ENCODE data around the gene RASA4.
A peak's percentile ranks its signal among the peaks of the same experiment; 100 is the strongest.
"Not testable (repeated sequence)": the region's sequence is repeated elsewhere in the genome, so short reads cannot be mapped to it uniquely, and the experiment has no call there.

RASA4 gene

DNA sequence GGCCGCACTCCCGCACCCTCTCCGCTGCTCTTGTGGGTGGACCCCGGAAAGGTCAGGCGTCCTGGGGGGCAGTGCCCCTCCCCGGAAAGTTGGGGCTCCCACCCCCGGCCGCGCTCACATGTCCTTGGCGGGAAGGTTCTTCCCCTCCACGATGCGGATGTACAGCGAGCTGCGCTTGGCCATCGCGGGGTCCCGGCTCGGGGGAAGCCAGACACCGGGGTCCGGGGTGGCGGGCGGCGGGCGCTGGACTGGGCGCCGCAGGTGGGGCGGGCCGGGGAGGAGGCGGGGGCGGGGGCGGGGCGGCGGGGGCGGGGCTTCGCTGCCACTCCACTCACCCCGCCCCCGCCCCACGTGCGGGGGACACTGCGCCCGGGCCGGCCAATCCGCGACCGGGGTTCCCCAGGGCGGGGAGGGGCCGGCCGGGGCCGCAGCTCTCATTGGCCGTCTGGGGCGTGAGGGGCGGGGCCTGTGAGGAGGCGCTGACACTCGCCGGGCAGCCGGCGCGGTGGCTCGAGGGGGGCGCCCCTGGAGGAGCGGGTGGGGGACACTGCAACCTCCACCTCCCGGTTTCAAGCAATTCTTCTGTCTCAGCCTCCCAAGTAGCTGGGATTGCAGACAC, at the start of gene RASA4:
RASA4 (minus strand) TSS at position 250 of the 619 bp plus-strand sequence; CDS start at position 183, 67 bp downstream.
- DNase-seq, result peak; percentile 72

DNA sequence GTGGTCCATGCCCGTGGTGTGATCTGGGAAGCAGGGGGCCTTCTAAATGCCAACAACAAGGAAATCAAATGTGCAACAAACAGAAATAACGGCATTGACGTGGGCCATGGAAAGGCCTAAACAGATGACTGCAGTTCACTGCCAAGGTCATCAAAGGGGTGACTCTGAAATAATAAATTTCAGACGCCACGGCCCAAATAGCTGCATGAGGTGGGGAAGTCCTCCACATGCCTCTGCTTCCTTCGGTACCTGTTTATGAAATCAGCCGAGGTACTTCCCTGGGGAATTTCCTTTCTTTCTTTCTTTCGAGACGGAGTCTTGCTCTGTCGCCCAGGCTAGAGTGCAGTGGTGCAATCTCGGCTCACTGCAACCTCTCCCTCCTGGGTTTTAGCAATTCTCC, 48.2 kb upstream of the RASA4 start:
- DNase-seq, result not testable (repeated sequence)

DNA sequence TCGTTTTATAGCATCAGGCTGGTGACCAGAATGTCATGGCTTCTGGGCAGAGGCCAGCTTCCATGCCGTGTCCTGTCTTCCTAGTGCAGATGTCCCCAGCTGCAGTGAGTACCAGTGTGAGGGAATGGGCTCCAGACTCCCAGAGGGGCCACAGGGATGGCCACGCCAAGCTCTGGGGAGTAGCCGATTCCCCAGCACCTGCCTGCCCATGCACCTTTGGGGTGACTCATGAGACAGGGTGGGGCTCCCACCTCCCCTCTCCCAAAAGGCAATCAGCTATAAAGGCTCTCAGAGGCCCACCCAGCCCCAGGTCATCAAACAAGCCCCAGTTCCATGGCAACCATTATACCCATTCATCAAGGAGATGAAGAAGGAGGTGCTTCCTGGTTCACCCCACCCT, 33.4 kb upstream of the RASA4 start, which contains the start of gene SPDYE2B:
SPDYE2B (plus strand) TSS at position 396 of the 400 bp plus-strand sequence. CDS start 2,030 bp downstream, outside the sequence.
- DNase-seq, result not testable (repeated sequence)

GRCh38 chr7:102647813-102648212, 31.3 kb upstream of the RASA4 start:
- not testable (repeated sequence) for DNase-seq

GRCh38 chr7:102643404-102643803, 26.8 kb upstream of the RASA4 start:
- not testable (repeated sequence) for DNase-seq

GRCh38 chr7:102642691-102643090, 26.1 kb upstream of the RASA4 start, which contains the start of gene UPK3BL1:
UPK3BL1 (minus strand) TSS chr7:102642791; CDS start chr7:102642741, 50 bp downstream.
- DNase-seq, result not testable (repeated sequence)

GRCh38 chr7:102638848-102639247, 22.3 kb upstream of the RASA4 start:
- not testable (repeated sequence) for DNase-seq

- DNase-seq, result not testable (repeated sequence)
Measured at GRCh38 chr7:102636956-102637355, 20.4 kb upstream of the RASA4 start.

GRCh38 chr7:102635354-102635753, 18.8 kb upstream of the RASA4 start:
- not testable (repeated sequence) for DNase-seq

DNA sequence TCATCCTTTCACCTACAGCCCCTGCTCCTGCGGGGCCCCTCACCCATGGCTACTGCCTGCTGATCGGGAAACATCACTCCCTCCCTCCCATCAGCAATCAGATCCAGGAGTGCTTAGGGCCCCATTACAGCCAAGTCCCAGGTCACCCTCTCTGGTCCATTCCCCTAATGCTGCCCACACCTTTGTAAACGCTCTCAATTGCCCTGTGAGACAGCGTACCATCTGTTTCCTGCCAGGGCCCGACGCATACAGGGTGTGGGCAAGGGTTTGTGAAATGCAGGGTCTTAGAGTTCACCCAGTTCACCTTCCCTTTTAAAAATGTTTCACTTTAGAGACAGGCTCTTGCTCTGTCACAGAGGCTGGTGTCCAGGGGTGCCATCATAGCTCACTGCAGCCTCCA, 17.7 kb upstream of the RASA4 start:
- not testable (repeated sequence) for DNase-seq

- DNase-seq, result not testable (repeated sequence)
Measured at GRCh38 chr7:102630622-102631021, 14.1 kb upstream of the RASA4 start.

DNA sequence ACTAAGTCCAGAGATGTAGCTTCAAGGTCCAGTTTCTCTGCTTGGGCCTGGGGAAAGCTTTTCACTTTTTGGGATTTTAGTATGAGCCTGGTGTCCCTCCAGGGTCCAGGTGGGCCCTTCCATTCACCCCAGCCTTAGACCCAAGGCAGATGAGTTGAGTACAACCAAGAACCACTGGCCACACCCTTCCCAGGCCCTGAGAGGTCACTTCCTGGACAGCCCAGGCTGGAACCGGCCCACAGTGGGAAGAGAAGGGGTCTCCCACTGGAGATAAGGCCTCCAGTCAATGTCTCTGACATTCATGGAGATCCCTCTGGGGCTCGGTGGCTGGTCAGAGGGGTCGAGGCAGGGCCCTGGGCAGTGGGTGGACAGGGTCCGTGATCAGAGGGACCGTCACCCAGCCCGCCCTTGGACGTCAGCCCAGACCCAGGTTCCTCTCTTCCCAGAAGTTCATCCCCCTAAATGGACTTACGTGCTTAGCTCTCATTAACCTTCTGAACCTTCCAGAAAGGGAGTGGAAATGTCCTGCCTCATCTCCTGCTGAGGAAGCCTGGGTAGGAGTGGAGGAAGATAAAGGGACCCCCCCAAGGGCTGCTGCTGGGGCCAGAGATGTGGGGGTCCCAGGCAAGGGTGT, 10.8 kb upstream of the RASA4 start:
- not testable (repeated sequence) for DNase-seq

DNA sequence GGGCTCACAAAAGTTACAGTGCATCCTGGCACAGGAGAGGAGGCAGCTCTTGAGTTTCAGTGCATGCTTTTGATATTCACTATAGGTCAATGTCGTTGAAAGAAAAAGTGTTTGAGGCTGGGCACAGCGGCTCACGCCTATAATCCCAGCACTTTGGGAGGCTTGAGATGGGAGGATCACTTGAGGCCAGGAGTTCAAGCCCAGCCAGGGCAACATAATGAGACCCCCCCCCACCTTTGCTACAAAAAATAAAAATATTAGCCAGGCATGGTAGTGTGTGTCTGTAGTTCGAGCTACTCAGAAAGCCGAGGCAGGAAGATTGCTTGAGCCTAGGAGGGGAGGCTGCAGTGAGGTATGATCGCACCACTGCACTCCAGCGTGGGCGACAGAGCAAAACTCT, 1.6 kb upstream of the RASA4 start:
- DNase-seq, result not testable (repeated sequence)

DNA sequence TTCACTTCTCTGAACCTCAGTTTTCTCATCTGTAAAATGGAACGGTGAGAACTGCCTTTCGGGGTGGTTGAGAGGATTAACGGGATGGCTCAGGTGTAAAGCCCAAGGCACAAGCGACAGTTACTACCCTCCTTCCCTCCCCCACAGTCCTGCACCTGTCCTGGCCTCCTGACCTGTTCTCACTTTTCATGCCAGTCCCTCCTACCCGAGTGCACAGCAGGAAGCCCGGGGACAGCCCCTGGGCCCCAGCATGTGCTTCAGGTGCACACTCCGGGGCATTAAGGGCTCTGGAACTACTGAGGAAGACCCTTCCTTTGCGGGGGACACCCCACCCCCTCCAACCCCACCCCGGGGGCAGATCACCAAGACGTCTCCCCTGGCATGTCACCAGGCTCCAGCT, 626 bp downstream of the RASA4 start:
- DNase-seq, result not testable (repeated sequence)

DNA sequence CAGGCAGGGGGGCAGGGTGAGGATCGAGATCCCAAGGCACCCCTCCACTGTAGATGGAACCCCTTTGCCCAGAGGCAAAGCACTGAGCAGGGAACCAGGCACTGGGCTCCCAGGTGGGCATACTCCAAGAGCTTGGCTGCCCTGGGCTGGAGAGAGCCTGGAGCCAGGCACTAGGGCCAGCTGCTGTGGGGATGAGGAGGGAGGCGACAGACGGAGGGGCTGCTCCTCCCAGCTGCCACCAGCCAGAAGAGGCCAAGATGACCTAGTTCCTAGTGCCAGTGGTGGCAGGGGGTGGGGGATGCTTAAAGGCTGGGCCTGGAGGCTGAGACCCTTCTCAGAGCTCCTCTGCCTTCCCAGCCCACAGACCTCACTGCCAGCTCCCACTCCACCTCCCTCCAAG, 1.7 kb downstream of the RASA4 start:
- not testable (repeated sequence) for DNase-seq

DNA sequence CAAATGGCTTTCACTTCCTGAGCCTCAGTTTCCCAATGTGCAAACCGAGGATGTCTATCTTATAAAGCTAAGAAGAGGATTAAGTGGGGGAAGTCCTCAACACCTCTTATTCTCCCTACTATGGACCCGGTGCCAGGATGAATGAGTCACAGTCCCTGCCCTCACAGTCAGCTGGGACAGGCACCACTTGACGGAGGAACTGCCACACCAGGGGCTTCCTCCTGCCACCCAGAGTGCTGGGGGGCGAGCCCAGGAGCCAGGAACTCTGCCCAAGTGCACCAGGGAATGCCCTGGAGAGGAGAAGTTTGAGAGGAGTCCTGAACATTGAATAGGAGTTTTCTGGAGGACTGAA, 2.2 kb downstream of the RASA4 start:
- DNase-seq, result not testable (repeated sequence)

DNA sequence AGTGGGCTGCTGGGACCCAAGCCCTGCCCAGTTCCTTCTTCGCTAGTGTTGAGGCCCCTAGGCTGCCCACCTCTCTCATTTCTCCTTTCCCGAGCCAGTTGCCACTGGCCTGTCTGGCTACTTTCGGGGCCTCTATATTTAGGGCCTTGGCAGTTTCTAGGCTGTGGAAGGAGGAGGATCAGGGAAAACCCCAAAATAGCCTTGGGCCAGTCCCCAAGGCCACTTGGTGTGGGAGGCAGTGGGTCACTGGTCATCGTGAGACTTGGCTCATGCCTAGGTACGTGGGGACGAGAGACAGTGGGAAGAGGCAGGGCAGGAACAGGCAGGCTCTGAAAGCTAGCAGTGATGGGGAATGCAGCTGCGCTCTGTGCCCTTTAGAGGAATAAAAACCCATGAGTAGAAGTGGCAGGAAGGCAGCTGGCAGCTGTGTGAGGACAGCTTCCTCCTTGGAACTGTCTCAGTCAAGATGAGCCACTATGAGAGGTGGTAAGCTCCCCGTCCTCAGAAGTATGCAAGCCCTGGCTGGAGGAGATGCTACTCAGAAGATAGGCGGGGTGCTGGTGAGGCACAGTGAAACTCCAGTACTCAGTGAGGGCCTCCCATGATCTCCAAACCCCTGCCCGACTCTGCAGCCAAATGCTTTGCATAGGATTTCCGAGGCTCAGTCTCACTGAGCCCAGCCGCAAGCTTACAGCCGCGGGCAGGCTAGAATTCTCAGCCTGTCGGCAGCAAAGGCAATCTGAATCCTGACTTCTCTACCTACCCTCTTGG, 2.8 kb downstream of the RASA4 start:
- not testable (repeated sequence) for DNase-seq

- peak; percentile 65 for DNase-seq
Measured at GRCh38 chr7:102611675-102612325, 4.8 kb downstream of the RASA4 start.

- DNase-seq, result not testable (repeated sequence)
Measured at GRCh38 chr7:102611013-102611674, 5.4 kb downstream of the RASA4 start.

DNA sequence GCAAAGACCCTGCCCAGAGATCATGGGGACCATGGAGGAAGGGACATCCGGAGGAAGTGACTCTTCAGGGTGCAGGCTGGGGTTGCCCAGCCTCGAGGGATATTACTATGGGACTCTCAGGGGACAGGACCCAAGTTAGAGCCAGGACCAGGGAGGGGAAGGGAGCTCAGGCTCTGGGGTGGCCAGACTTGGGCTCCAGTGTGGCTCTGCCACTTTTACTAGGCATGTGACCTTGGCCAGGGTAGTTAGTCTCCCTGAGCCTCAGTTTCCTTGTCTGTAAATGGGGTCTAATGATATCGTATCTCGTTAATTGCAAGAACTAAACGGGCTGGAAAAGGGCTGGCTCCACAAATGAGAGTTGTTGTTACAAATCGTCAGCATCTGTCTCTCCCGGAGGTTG, 6.1 kb downstream of the RASA4 start:
- not testable (repeated sequence) for DNase-seq

DNA sequence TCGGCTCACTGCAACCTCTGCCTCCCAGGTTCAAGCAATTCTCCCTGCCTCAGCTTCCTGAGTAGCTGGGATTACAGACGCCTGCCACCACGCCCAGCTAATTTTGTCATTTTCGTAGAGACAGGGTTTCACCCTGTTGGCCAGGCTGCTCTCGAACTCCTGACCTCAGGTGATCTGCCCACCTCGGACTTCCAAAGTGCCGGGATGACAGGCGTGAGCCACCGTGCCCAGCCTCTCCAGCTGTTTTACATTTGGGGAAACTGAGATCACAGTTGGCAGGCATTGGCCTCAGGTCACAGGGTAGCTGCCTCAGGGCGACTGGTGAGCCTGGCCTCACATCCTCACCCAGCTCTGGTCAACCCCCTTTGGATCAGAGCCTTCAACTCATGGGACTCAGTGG, 6.8 kb downstream of the RASA4 start:
- not testable (repeated sequence) for DNase-seq

DNA sequence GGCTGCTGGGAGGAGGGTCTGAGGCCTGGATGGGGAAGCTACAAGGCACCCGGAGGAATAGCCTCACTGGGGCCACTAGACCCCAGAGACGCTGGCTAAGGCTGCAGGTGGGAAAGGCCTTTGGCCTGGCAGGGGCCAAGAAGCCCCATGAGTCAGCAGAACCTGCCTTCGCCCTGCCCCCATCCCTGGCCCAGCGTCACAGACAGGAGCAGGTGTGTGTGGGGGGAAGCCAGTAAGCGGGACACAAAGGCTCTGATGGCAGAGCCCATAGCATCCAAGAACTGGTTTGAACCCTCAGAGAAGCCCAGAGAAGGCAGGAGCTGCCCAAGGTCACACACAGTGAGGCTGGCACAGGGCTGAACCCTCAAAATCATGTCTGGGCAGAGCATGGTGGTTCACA, 9.7 kb downstream of the RASA4 start:
- DNase-seq, result not testable (repeated sequence)

Data from left hindlimb (tissue), 1 donor.